DOHH2 (cell line): ENCODE data around the gene RAD23B.

Experiments used
- H3F3A ChIP-seq: fragments of 200-600 bp; sonication (generic), shearing (Covaris generic); 2 replicates; pipeline ENCODE4 v1.6.0; 2016; ENCODE audit warnings: antibody characterized with exemption, mild to moderate bottlenecking; ENCODE audit not compliant: control insufficient read depth, insufficient read depth
- H3K27ac ChIP-seq: fragments of 200-600 bp; sonication (generic); 2 replicates; pipeline ENCODE4 v1.5.1; 2014; ENCODE audit warnings: low read depth, mild to moderate bottlenecking, low read length, moderate library complexity
- H3K27me3 ChIP-seq: fragments of 200-600 bp; sonication (generic); 2 replicates; pipeline ENCODE4 v1.6.1; 2014; ENCODE audit warnings: mild to moderate bottlenecking, low read length, mixed read lengths; ENCODE audit not compliant: control insufficient read depth
- H3K36me3 ChIP-seq: fragments of 200-600 bp; sonication (generic); 2 replicates; pipeline ENCODE4 v1.6.1; 2014; ENCODE audit warnings: mild to moderate bottlenecking, low read length, moderate library complexity, mixed read lengths; ENCODE audit not compliant: control insufficient read depth
- H3K4me1 ChIP-seq: fragments of 200-600 bp; sonication (generic); 2 replicates; pipeline ENCODE4 v1.6.1; 2014; ENCODE audit warnings: mild to moderate bottlenecking, low read length, mixed read lengths; ENCODE audit not compliant: control insufficient read depth
- H3K4me2 ChIP-seq: fragments of 200-600 bp; sonication (generic); 2 replicates; pipeline ENCODE4 v1.6.0; 2014; ENCODE audit warnings: mild to moderate bottlenecking, low read length, moderate library complexity
- H3K4me3 ChIP-seq: fragments of 200-600 bp; sonication (generic); 2 replicates; pipeline ENCODE4 v1.5.1; 2014; ENCODE audit warnings: mild to moderate bottlenecking, low read length, mixed read lengths
- H3K79me2 ChIP-seq: fragments of 200-600 bp; sonication (generic); 2 replicates; pipeline ENCODE4 v1.6.1; 2014; ENCODE audit warnings: mild to moderate bottlenecking, low read length, mixed read lengths; ENCODE audit not compliant: control insufficient read depth
- H3K9me2 ChIP-seq: fragments of 200-600 bp; sonication (generic); replicated peaks from 2 replicates; pipeline ENCODE4 v1.6.1; 2014; ENCODE audit warnings: mild to moderate bottlenecking, low read length, mixed read lengths; ENCODE audit not compliant: control insufficient read depth
- H3K9me3 ChIP-seq: fragments of 200-600 bp; sonication (generic); 2 replicates; pipeline ENCODE4 v1.6.1; 2014; ENCODE audit warnings: antibody characterized with exemption, low read length, mixed read lengths; ENCODE audit not compliant: control insufficient read depth, insufficient read depth
- H4K20me1 ChIP-seq: fragments of 200-600 bp; sonication (generic); 2 replicates; pipeline ENCODE4 v1.6.0; 2014; ENCODE audit warnings: low read depth, mild to moderate bottlenecking, antibody characterized with exemption, low read length, moderate library complexity; ENCODE audit not compliant: control insufficient read depth, insufficient read depth
- EZH2phosphoT487 ChIP-seq: fragments of 200-600 bp; sonication (generic); IDR thresholded peaks from 2 replicates; pipeline ENCODE4 v1.6.1; 2017; ENCODE audit warnings: borderline replicate concordance, mild to moderate bottlenecking, antibody characterized with exemption, low read length, moderate library complexity, mixed read lengths
- TF ChIP-seq, protein P1 (sequence below): fragments of 200-600 bp; sonication (generic); IDR thresholded peaks from one replicate; pipeline ENCODE4 v1.5.1; 2014; ENCODE audit warnings: antibody characterized with exemption, mild to moderate bottlenecking, low read depth, low read length; ENCODE audit not compliant: poor library complexity, severe bottlenecking

RAD23B gene

DNA sequence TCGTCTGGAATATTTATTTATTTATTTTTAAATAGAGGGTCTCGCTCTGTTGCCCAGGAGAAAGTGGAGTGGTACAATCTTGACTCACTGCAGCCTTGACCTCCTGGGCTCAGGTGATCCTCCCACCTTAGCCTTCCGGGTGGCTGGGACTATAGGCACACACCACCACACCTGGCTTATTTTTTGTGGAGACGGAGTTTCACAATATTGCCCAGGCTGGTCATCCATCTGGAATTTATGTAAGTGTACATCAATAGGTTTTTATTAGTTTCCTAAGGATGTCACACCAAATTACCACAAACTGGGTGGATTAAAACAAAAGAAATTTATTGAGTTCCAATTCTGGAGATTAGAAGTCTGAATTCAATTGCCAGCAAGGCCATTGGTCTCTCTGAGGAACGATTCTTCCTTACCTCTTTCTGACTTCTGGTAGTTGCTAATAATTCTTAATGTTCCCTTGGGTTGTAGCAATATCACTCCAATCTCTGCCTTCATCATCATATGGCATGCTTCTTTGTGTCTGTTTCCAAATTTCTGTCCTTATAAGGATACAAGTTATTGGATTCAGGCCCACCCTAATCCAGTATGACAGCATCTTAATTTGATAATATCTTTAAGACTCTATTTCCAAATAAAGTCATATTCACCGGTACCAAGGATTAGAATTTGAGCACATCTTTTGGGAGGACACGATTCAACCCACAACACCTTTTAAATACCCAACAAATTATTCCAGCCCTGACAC lies 16.3 kb upstream of the RAD23B start:
- H3F3A ChIP-seq, result no peaks in the 10 kb centered on the region
- TF ChIP-seq, protein P1, sequence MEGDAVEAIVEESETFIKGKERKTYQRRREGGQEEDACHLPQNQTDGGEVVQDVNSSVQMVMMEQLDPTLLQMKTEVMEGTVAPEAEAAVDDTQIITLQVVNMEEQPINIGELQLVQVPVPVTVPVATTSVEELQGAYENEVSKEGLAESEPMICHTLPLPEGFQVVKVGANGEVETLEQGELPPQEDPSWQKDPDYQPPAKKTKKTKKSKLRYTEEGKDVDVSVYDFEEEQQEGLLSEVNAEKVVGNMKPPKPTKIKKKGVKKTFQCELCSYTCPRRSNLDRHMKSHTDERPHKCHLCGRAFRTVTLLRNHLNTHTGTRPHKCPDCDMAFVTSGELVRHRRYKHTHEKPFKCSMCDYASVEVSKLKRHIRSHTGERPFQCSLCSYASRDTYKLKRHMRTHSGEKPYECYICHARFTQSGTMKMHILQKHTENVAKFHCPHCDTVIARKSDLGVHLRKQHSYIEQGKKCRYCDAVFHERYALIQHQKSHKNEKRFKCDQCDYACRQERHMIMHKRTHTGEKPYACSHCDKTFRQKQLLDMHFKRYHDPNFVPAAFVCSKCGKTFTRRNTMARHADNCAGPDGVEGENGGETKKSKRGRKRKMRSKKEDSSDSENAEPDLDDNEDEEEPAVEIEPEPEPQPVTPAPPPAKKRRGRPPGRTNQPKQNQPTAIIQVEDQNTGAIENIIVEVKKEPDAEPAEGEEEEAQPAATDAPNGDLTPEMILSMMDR, result no peak
- no peaks in the 10 kb centered on the region for H3K79me2 ChIP-seq
- H3K36me3 ChIP-seq, result no peaks in the 10 kb centered on the region
- no peaks in the 10 kb centered on the region for H3K4me1 ChIP-seq
- H3K4me2 ChIP-seq, result no peak overlapping the region
- no peaks in the 10 kb centered on the region for H3K9me3 ChIP-seq
- no peaks in the 10 kb centered on the region for H4K20me1 ChIP-seq
- no peaks in the 10 kb centered on the region for H3K9me2 ChIP-seq
- no peak overlapping the region for H3K27ac ChIP-seq
- no peak overlapping the region for H3K4me3 ChIP-seq
- H3K27me3 ChIP-seq, result peaks cover 5% of the 10 kb centered on the region

DNA sequence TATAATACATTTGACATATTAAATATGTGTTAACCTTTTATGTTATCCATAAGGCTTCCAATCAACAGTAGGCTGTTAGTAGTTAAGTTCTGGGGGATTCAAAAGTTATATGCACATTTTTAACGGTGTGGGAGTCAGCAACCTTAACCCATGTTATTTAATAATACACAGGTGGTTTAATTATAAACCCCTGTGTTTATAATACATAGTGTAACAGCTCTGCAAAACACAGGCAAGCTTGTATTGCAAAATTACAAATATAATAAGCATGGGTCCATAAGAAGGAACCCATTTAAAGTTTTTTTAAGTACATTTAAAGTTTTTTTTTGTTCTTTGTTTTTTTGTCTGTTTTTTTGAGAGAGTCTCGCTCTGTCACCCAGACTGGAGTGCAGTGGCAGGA lies 14.5 kb upstream of the RAD23B start:
- Histone ChIP-seq H3K27ac (no peak overlapping the region), H4K20me1 (no peaks in the 10 kb centered on the region), H3K4me3 (no peak overlapping the region), H3F3A (no peaks in the 10 kb centered on the region), H3K9me3 (no peaks in the 10 kb centered on the region), H3K4me2 (no peak overlapping the region), H3K36me3 (no peaks in the 10 kb centered on the region), H3K27me3 (peaks cover 9% of the 10 kb centered on the region), H3K4me1 (no peaks in the 10 kb centered on the region), H3K9me2 (no peaks in the 10 kb centered on the region), H3K79me2 (no peaks in the 10 kb centered on the region)
- no peak for TF ChIP-seq EZH2phosphoT487
- TF ChIP-seq, protein P1, result no peak

DNA sequence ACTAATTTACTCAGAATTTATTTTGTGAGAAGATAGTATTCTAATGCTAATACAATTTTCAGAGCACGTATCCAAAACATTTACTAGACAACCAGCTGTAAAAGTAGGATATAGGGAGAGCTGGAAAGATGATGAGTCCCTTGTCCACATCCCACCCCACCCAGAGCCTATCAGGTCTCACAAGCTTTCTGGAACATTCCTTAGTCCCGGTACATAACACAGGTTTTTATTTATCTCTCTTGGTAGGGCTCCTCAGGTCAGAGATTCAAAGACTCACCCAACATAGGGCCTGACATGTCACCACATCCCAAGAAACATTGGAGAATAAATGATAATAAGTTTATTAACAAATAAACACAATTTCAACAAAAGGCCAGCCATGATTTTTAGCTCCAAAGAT lies 13.8 kb upstream of the RAD23B start:
- Histone ChIP-seq H3K9me2 (no peaks in the 10 kb centered on the region), H3F3A (no peaks in the 10 kb centered on the region), H3K4me2 (no peak overlapping the region), H3K36me3 (no peaks in the 10 kb centered on the region), H3K4me3 (no peak overlapping the region), H3K4me1 (no peaks in the 10 kb centered on the region), H3K79me2 (no peaks in the 10 kb centered on the region), H3K27ac (no peak overlapping the region), H3K9me3 (no peaks in the 10 kb centered on the region), H4K20me1 (no peaks in the 10 kb centered on the region), H3K27me3 (peaks cover 16% of the 10 kb centered on the region)
- no peak for TF ChIP-seq EZH2phosphoT487
- TF ChIP-seq, protein P1, result no peak
